ENCODE results near the gene UCK2.

Gene UCK2

GRCh38 chr1:165911609-165912281 is 84.3 kb downstream of the UCK2 start:
- H3K4me3 Mint-ChIP-seq: no peak overlapping the region
- H3K27ac Mint-ChIP-seq: no peak overlapping the region
- TF ChIP-seq, protein P1, sequence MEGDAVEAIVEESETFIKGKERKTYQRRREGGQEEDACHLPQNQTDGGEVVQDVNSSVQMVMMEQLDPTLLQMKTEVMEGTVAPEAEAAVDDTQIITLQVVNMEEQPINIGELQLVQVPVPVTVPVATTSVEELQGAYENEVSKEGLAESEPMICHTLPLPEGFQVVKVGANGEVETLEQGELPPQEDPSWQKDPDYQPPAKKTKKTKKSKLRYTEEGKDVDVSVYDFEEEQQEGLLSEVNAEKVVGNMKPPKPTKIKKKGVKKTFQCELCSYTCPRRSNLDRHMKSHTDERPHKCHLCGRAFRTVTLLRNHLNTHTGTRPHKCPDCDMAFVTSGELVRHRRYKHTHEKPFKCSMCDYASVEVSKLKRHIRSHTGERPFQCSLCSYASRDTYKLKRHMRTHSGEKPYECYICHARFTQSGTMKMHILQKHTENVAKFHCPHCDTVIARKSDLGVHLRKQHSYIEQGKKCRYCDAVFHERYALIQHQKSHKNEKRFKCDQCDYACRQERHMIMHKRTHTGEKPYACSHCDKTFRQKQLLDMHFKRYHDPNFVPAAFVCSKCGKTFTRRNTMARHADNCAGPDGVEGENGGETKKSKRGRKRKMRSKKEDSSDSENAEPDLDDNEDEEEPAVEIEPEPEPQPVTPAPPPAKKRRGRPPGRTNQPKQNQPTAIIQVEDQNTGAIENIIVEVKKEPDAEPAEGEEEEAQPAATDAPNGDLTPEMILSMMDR (IDR thresholded peaks at IDR 0.05; ENCODE audit: unreplicated experiment in 3 of 3): no peak
- peaks cover 16% of the 10 kb centered on the region for H3K36me3 Mint-ChIP-seq (ENCODE audit: low read depth)
- peaks cover 9% of the 10 kb centered on the region for H3K4me1 Mint-ChIP-seq
- H3K27me3 Mint-ChIP-seq (ENCODE audit: low read depth): no peaks in the 10 kb centered on the region
- H3K9me3 Mint-ChIP-seq: no peaks in the 10 kb centered on the region

DNA sequence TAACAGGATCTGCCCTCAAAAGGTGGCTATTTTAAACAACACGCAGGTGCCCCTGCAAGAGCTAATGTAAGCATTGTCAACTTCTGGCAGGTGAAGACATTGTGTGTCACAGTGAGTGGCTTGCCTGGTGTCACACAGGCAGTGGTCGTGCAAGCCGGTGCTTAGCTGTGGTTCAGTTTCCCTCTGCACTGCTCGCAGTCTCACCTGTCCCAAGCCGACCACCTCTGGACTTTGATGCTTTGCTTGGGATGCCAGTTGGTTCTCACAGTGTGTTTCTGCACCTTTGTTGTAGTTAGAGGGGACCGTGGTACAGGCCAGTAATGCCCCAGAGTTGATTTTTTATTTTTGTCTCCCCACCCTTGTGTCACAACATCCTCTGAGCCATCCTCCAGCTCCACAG is 85.2 kb downstream of the UCK2 start:
- Mint-ChIP-seq H3K4me3 (no peak overlapping the region), H3K9me3 (no peaks in the 10 kb centered on the region), H3K4me1 (peaks cover 9% of the 10 kb centered on the region), H3K36me3 (ENCODE audit: low read depth) (peaks cover 8% of the 10 kb centered on the region), H3K27me3 (ENCODE audit: low read depth) (no peaks in the 10 kb centered on the region), H3K27ac (no peak overlapping the region)
- TF ChIP-seq, protein P1 (IDR thresholded peaks at IDR 0.05; ENCODE audit: unreplicated experiment in 3 of 3): no peak

GRCh38 chr1:165914136-165914798 is 86.9 kb downstream of the UCK2 start:
- Mint-ChIP-seq H3K4me3 (no peak overlapping the region), H3K9me3 (no peaks in the 10 kb centered on the region), H3K27ac (no peak overlapping the region), H3K4me1 (peaks cover 9% of the 10 kb centered on the region), H3K27me3 (ENCODE audit: low read depth) (no peaks in the 10 kb centered on the region), H3K36me3 (ENCODE audit: low read depth) (no peaks in the 10 kb centered on the region)
- TF ChIP-seq, protein P1 (IDR thresholded peaks at IDR 0.05; ENCODE audit: unreplicated experiment in 3 of 3): peak; percentile 86 to 93 (median 89)

- Mint-ChIP-seq H3K4me3 (no peak overlapping the region), H3K4me1 (peaks cover 9% of the 10 kb centered on the region), H3K9me3 (no peaks in the 10 kb centered on the region), H3K36me3 (ENCODE audit: low read depth) (no peaks in the 10 kb centered on the region), H3K27me3 (ENCODE audit: low read depth) (peaks cover 4% of the 10 kb centered on the region), H3K27ac (no peak overlapping the region)
- TF ChIP-seq, protein P1 (IDR thresholded peaks at IDR 0.05; ENCODE audit: unreplicated experiment in 3 of 3): no peak
These were observed 88.1 kb downstream of the UCK2 start for GRCh38 chr1:165915480-165915879.

- no peak overlapping the region for H3K4me3 Mint-ChIP-seq
- H3K9me3 Mint-ChIP-seq: no peaks in the 10 kb centered on the region
- H3K36me3 Mint-ChIP-seq (ENCODE audit: low read depth): no peaks in the 10 kb centered on the region
- peaks cover 4% of the 10 kb centered on the region for H3K27me3 Mint-ChIP-seq (ENCODE audit: low read depth)
- H3K4me1 Mint-ChIP-seq: peaks cover 9% of the 10 kb centered on the region
- TF ChIP-seq, protein P1 (IDR thresholded peaks at IDR 0.05; ENCODE audit: unreplicated experiment in 3 of 3): no peak
- H3K27ac Mint-ChIP-seq: no peak overlapping the region
These were observed 88.5 kb downstream of the UCK2 start for GRCh38 chr1:165915932-165916348.

DNA sequence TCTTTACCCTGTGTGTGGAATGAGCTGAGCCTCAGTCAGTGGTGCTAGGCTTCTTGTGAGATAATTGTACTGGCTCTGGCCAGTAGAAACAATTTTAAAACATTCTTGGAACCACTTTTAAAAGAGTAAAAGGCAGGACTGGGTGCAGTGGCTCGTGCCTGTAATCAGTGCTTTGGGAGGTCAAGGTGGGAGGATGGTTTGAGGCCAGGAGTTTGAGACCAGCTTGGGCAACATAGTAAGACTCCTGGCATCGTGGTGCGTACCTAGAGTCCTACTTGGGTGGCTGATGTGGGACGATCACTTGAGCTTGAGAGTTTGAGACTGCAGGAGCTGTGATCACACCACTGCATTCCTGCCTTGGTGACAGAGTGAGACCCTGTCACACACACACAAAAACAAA is 89.8 kb downstream of the UCK2 start:
- Mint-ChIP-seq H3K36me3 (ENCODE audit: low read depth) (no peaks in the 10 kb centered on the region), H3K4me1 (peaks cover 9% of the 10 kb centered on the region), H3K27me3 (ENCODE audit: low read depth) (peaks cover 4% of the 10 kb centered on the region), H3K27ac (no peak overlapping the region), H3K4me3 (no peak overlapping the region), H3K9me3 (no peaks in the 10 kb centered on the region)
- TF ChIP-seq, protein P1 (IDR thresholded peaks at IDR 0.05; ENCODE audit: unreplicated experiment in 3 of 3): no peak

Measured in nephron (organoid).